ENCODE data around the gene ANKIB1. TPM values are rescaled to one million over a fixed set of nuclear protein-coding genes. Genes with fewer than 3 reads are reported as not detected.

The ANKIB1 gene
- total and polyA plus RNA-seq, 2 experiments from 2014 or later, result 8.8 to 35.3 TPM

DNA sequence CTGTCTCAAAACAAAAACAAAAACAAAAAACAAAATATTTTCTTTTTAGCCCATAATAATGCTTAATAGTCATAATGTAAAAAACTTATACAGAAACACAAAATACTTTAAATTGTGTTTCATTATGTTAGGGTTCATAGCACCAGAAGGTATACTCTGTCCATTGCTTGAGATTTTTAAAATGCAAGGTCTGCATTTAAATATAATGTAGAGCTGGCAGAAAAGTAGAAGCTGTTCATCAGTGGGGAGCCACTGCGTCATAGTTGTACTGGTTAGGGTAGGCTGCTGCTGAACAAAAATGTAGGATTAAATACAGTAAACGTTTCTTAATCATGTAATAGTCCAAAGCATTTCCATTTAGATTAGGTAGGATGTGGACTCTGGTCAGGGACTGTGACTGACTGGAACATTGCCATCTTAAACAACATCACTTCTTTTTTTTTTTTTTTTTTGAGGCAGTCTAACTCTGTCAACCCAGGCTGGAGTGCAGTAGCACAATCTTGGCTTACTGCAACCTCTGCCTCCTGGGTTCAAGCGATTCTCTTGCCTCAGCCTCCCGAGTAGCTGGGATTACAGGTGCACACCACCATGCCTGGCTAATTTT lies 85.2 kb downstream of the ANKIB1 start:
- Histone ChIP-seq H4K20me1 (ENCODE audit: insufficient read depth, poor library complexity, severe bottlenecking) (no peaks in the 10 kb centered on the region), H3K9me2 (replicated peaks; ENCODE audit: insufficient read depth) (no peaks in the 10 kb centered on the region), H3K4me2 (no peak overlapping the region), H3K4me1 (ENCODE audit: insufficient read depth) (no peaks in the 10 kb centered on the region), H3K36me3 (replicated peaks; ENCODE audit: insufficient read depth, low read depth) (no peaks in the 10 kb centered on the region), H3K9me3 (ENCODE audit: low read depth) (peaks cover 4% of the 10 kb centered on the region), H2AFZ (no peak overlapping the region), H3K79me2 (no peaks in the 10 kb centered on the region), H3K4me3 (no peak overlapping the region), H3K27me3 (no peaks in the 10 kb centered on the region), H3K27ac (no peak overlapping the region)
- TF ChIP-seq EZH2phosphoT487 (IDR thresholded peaks at IDR 0.05; ENCODE audit: low read depth, severe bottlenecking, unreplicated experiment) (no peak), CTCF (IDR thresholded peaks at IDR 0.05; ENCODE audit: poor library complexity) (no peak), EZH2 (IDR thresholded peaks at IDR 0.05; ENCODE audit: borderline replicate concordance) (no peak)
- 95% methylated on average over 4 of the region's 4 CpGs for WGBS (ENCODE audit: low lambda C conversion rate, missing lambda C conversion rate)
- DNase-seq (ENCODE audit: low spot score), result peak; percentile 5

DNA sequence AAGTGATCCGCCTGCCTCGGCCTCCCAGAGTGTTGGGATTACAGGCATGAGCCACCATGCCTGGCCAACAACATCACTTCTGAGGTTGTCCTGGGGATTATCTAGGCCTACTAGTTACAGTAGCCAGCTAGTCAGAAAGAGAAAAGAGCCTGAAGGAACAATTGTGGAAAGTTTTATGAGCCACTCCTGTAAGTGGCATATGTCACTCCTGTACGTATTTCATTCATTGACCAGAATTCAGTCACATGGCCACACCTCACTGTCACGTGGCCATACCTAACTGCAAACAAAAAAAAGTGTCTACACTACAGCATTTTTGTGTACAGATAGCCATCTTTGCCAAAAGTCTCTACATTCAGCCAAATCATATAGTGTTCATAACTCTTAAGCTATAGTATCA lies 85.7 kb downstream of the ANKIB1 start:
- Histone ChIP-seq H3K4me3 (no peak overlapping the region), H3K27me3 (no peaks in the 10 kb centered on the region), H2AFZ (no peak overlapping the region), H3K9me2 (replicated peaks; ENCODE audit: insufficient read depth) (no peaks in the 10 kb centered on the region), H4K20me1 (ENCODE audit: insufficient read depth, poor library complexity, severe bottlenecking) (no peaks in the 10 kb centered on the region), H3K4me1 (ENCODE audit: insufficient read depth) (no peaks in the 10 kb centered on the region), H3K36me3 (replicated peaks; ENCODE audit: insufficient read depth, low read depth) (no peaks in the 10 kb centered on the region), H3K79me2 (no peaks in the 10 kb centered on the region), H3K4me2 (no peak overlapping the region), H3K9me3 (ENCODE audit: low read depth) (peaks cover 4% of the 10 kb centered on the region), H3K27ac (no peak overlapping the region)
- no peak for DNase-seq (ENCODE audit: low spot score)
- WGBS (ENCODE audit: low lambda C conversion rate, missing lambda C conversion rate), result 90% methylated on average over 4 of the region's 4 CpGs
- TF ChIP-seq CTCF (IDR thresholded peaks at IDR 0.05; ENCODE audit: poor library complexity) (no peak), EZH2 (IDR thresholded peaks at IDR 0.05; ENCODE audit: borderline replicate concordance) (no peak), EZH2phosphoT487 (IDR thresholded peaks at IDR 0.05; ENCODE audit: low read depth, severe bottlenecking, unreplicated experiment) (no peak)

DNA sequence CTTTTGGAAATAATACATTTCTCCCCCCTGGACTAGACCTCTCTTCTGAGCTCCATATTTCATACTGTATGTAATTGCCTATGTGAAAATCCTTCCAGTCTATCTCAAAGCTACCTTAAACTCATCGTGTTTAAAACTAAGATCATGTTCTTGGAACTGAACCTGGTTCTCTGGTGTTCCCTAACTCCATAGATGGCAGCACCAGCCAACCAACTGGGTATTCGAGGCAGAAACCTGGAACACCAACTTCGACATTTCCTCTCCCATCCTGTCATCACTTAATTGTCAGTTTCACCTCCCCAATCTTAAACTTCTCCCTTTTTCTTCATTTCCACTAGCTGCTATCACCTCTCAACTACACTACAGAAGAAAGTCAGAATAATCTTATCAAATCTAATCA lies 87.0 kb downstream of the ANKIB1 start:
- Histone ChIP-seq H2AFZ (no peak overlapping the region), H3K27me3 (no peaks in the 10 kb centered on the region), H4K20me1 (ENCODE audit: insufficient read depth, poor library complexity, severe bottlenecking) (no peaks in the 10 kb centered on the region), H3K4me1 (ENCODE audit: insufficient read depth) (no peaks in the 10 kb centered on the region), H3K36me3 (replicated peaks; ENCODE audit: insufficient read depth, low read depth) (no peaks in the 10 kb centered on the region), H3K9me2 (replicated peaks; ENCODE audit: insufficient read depth) (no peaks in the 10 kb centered on the region), H3K79me2 (no peaks in the 10 kb centered on the region), H3K27ac (no peak overlapping the region), H3K9me3 (ENCODE audit: low read depth) (peaks cover 4% of the 10 kb centered on the region), H3K4me2 (no peak overlapping the region), H3K4me3 (no peak overlapping the region)
- TF ChIP-seq CTCF (IDR thresholded peaks at IDR 0.05; ENCODE audit: poor library complexity), result no peak
- TF ChIP-seq EZH2phosphoT487 (IDR thresholded peaks at IDR 0.05; ENCODE audit: low read depth, severe bottlenecking, unreplicated experiment), result no peak
- TF ChIP-seq EZH2 (IDR thresholded peaks at IDR 0.05; ENCODE audit: borderline replicate concordance), result no peak
- 96% methylated on average over 3 of the region's 3 CpGs for WGBS (ENCODE audit: low lambda C conversion rate, missing lambda C conversion rate)
- no peak for DNase-seq (ENCODE audit: low spot score)

- Histone ChIP-seq H3K4me1 (ENCODE audit: insufficient read depth) (no peaks in the 10 kb centered on the region), H3K4me2 (no peak overlapping the region), H3K27ac (no peak overlapping the region), H3K36me3 (replicated peaks; ENCODE audit: insufficient read depth, low read depth) (no peaks in the 10 kb centered on the region), H3K27me3 (no peaks in the 10 kb centered on the region), H2AFZ (no peak overlapping the region), H3K9me2 (replicated peaks; ENCODE audit: insufficient read depth) (no peaks in the 10 kb centered on the region), H3K9me3 (ENCODE audit: low read depth) (peaks cover 4% of the 10 kb centered on the region), H3K79me2 (no peaks in the 10 kb centered on the region), H3K4me3 (no peak overlapping the region), H4K20me1 (ENCODE audit: insufficient read depth, poor library complexity, severe bottlenecking) (no peaks in the 10 kb centered on the region)
- TF ChIP-seq EZH2 (IDR thresholded peaks at IDR 0.05; ENCODE audit: borderline replicate concordance) (no peak), CTCF (IDR thresholded peaks at IDR 0.05; ENCODE audit: poor library complexity) (no peak), EZH2phosphoT487 (IDR thresholded peaks at IDR 0.05; ENCODE audit: low read depth, severe bottlenecking, unreplicated experiment) (no peak)
- DNase-seq (ENCODE audit: low spot score), result no peak
These were observed 88.1 kb downstream of the ANKIB1 start for GRCh38 chr7:92333866-92334265.

All from hepatocyte (in vitro differentiated cells).